HT1080 (cell line): ENCODE data around the gene PRDM16. TPM values are rescaled to one million over a fixed set of nuclear protein-coding genes. Genes with fewer than 3 reads are reported as not detected.
A peak's percentile ranks its signal among the peaks of the same experiment; 100 is the strongest.

Experiments
- DNase-seq: peaks from one replicate; pipeline ENCODE4 v3.0.0-alpha.2; 2015; ENCODE audit warnings: low read depth
- total RNA-seq: library from RNA; depleted of rRNA; stranded (reverse); fragments of >200 nt; shearing (Covaris generic); gene quantifications from 2 replicates; pipeline ENCODE4 v1.2.3, GENCODE V29; 2014

The PRDM16 gene
- total RNA-seq, 1 experiment from 2014 or later, result not detected

GRCh38 chr1:3103967-3104677 lies 35.1 kb downstream of the PRDM16 start:
- no peak for DNase-seq

GRCh38 chr1:3105167-3105863 lies 36.3 kb downstream of the PRDM16 start:
- DNase-seq, result no peak

- DNase-seq, result no peak
Measured at GRCh38 chr1:3106216-3106615, 37.2 kb downstream of the PRDM16 start.

- no peak for DNase-seq
Measured at GRCh38 chr1:3107201-3107600, 38.2 kb downstream of the PRDM16 start.

- no peak for DNase-seq
Measured at GRCh38 chr1:3109355-3109754, 40.4 kb downstream of the PRDM16 start.

GRCh38 chr1:3111348-3112021 lies 42.5 kb downstream of the PRDM16 start:
- DNase-seq, result no peak

- no peak for DNase-seq
Measured at GRCh38 chr1:3112526-3112925, 43.5 kb downstream of the PRDM16 start.

- DNase-seq, result no peak
Measured at GRCh38 chr1:3113047-3113740, 44.2 kb downstream of the PRDM16 start.

- DNase-seq, result no peak
Measured at GRCh38 chr1:3113741-3114056, 44.7 kb downstream of the PRDM16 start.

GRCh38 chr1:3114131-3114744 lies 45.2 kb downstream of the PRDM16 start:
- no peak for DNase-seq

- no peak for DNase-seq
Measured at GRCh38 chr1:3114846-3115245, 45.8 kb downstream of the PRDM16 start.

GRCh38 chr1:3115275-3116149 lies 46.5 kb downstream of the PRDM16 start:
- no peak for DNase-seq

- no peak for DNase-seq
Measured at GRCh38 chr1:3116150-3116510, 47.1 kb downstream of the PRDM16 start.

- DNase-seq, result no peak
Measured at GRCh38 chr1:3116560-3116959, 47.6 kb downstream of the PRDM16 start.

GRCh38 chr1:3117879-3118278 lies 48.9 kb downstream of the PRDM16 start:
- DNase-seq, result no peak

- DNase-seq, result no peak
Measured at GRCh38 chr1:3119061-3119460, 50.1 kb downstream of the PRDM16 start.

- peak; percentile 5 for DNase-seq
Measured at GRCh38 chr1:3119725-3120124, 50.7 kb downstream of the PRDM16 start.

- DNase-seq, result no peak
Measured at GRCh38 chr1:3120140-3120539, 51.1 kb downstream of the PRDM16 start.

GRCh38 chr1:3120994-3121393 lies 52.0 kb downstream of the PRDM16 start:
- no peak for DNase-seq

- DNase-seq, result no peak
Measured at GRCh38 chr1:3121401-3122210, 52.6 kb downstream of the PRDM16 start.
